Parathyroid adenoma (tissue), 2 donors: Measurements from ENCODE around the gene CD151.

Experiments
- H2AFZ ChIP-seq: fragments of 300-600 bp; sonication (generic); one replicate; pipeline ENCODE4 v1.7.0; 2017; ENCODE audit warnings: antibody characterized with exemption, mild to moderate bottlenecking
- H3K27ac ChIP-seq: fragments of 300-600 bp; sonication (generic); one replicate; pipeline ENCODE4 v1.7.0; 2017
- H3K27me3 ChIP-seq: fragments of 300-600 bp; sonication (generic); one replicate; pipeline ENCODE4 v1.7.0; 2017; ENCODE audit warnings: low read length; ENCODE audit not compliant: control insufficient read depth, insufficient read depth
- H3K36me3 ChIP-seq: fragments of 300-600 bp; sonication (generic); one replicate; pipeline ENCODE4 v1.7.0; 2017; ENCODE audit warnings: low read length; ENCODE audit not compliant: control insufficient read depth, insufficient read depth
- H3K4me1 ChIP-seq: fragments of 300-600 bp; sonication (generic); one replicate; pipeline ENCODE4 v1.7.0; 2017; ENCODE audit warnings: control low read depth
- H3K4me2 ChIP-seq: fragments of 300-600 bp; sonication (generic); one replicate; pipeline ENCODE4 v1.7.0; 2017; ENCODE audit warnings: low read length
- H3K4me3 ChIP-seq: fragments of 300-600 bp; sonication (generic); one replicate; pipeline ENCODE4 v1.7.0; 2017; ENCODE audit warnings: low read depth, low read length
- H3K79me2 ChIP-seq: fragments of 300-600 bp; sonication (generic); one replicate; pipeline ENCODE4 v1.7.0; 2017; ENCODE audit warnings: control low read depth
- H3K9ac ChIP-seq: fragments of 300-600 bp; sonication (generic); one replicate; pipeline ENCODE4 v1.7.0; 2017; ENCODE audit warnings: mild to moderate bottlenecking
- H3K9me3 ChIP-seq: fragments of 300-600 bp; sonication (generic); one replicate; pipeline ENCODE4 v1.7.0; 2017; ENCODE audit warnings: low read length; ENCODE audit not compliant: control insufficient read depth
- CTCF ChIP-seq: fragments of 300-600 bp; sonication (generic); IDR thresholded peaks from one replicate; pipeline ENCODE4 v1.7.0; 2017; ENCODE audit warnings: antibody characterized with exemption, mild to moderate bottlenecking
- donor health status: primary hyperparathyroidism.

Gene CD151

GRCh38 chr11:845872-846495 lies 13.2 kb downstream of the CD151 start:
- H3K4me1 ChIP-seq, result peaks cover 1% of the 10 kb centered on the region
- no peak overlapping the region for H2AFZ ChIP-seq
- H3K79me2 ChIP-seq, result no peaks in the 10 kb centered on the region
- no peaks in the 10 kb centered on the region for H3K27me3 ChIP-seq
- no peak overlapping the region for H3K27ac ChIP-seq
- no peak overlapping the region for H3K4me2 ChIP-seq
- TF ChIP-seq CTCF, result no peak
- H3K9ac ChIP-seq, result no peak overlapping the region
- H3K4me3 ChIP-seq, result no peak overlapping the region
- H3K36me3 ChIP-seq, result no peaks in the 10 kb centered on the region
- no peaks in the 10 kb centered on the region for H3K9me3 ChIP-seq

- H3K9ac ChIP-seq, result no peak overlapping the region
- H3K9me3 ChIP-seq, result no peaks in the 10 kb centered on the region
- no peaks in the 10 kb centered on the region for H3K36me3 ChIP-seq
- TF ChIP-seq CTCF, result no peak
- no peaks in the 10 kb centered on the region for H3K79me2 ChIP-seq
- H3K27ac ChIP-seq, result no peak overlapping the region
- no peak overlapping the region for H2AFZ ChIP-seq
- H3K4me3 ChIP-seq, result no peak overlapping the region
- no peaks in the 10 kb centered on the region for H3K27me3 ChIP-seq
- H3K4me2 ChIP-seq, result no peak overlapping the region
- H3K4me1 ChIP-seq, result no peaks in the 10 kb centered on the region
Observed at GRCh38 chr11:846496-847098, 13.8 kb downstream of the CD151 start.

GRCh38 chr11:847876-848275 lies 15.1 kb downstream of the CD151 start:
- H3K4me1 ChIP-seq, result no peaks in the 10 kb centered on the region
- H3K79me2 ChIP-seq, result no peaks in the 10 kb centered on the region
- no peaks in the 10 kb centered on the region for H3K36me3 ChIP-seq
- no peak overlapping the region for H3K9ac ChIP-seq
- no peak for TF ChIP-seq CTCF
- no peaks in the 10 kb centered on the region for H3K9me3 ChIP-seq
- no peaks in the 10 kb centered on the region for H3K27me3 ChIP-seq
- no peak overlapping the region for H3K4me3 ChIP-seq
- H3K4me2 ChIP-seq, result no peak overlapping the region
- no peak overlapping the region for H3K27ac ChIP-seq
- no peak overlapping the region for H2AFZ ChIP-seq

GRCh38 chr11:848380-848931 lies 15.7 kb downstream of the CD151 start:
- peak; percentile 61 for TF ChIP-seq CTCF
- Histone ChIP-seq H3K27me3 (no peaks in the 10 kb centered on the region), H3K4me1 (no peaks in the 10 kb centered on the region), H3K79me2 (no peaks in the 10 kb centered on the region), H3K9me3 (no peaks in the 10 kb centered on the region), H3K4me3 (no peak overlapping the region), H3K27ac (no peak overlapping the region), H3K36me3 (no peaks in the 10 kb centered on the region), H3K9ac (no peak overlapping the region), H2AFZ (no peak overlapping the region), H3K4me2 (no peak overlapping the region)
